GM23338 (cell line): ENCODE data around the gene RPL31. TPM values are rescaled to one million over a fixed set of nuclear protein-coding genes. Genes with fewer than 3 reads are reported as not detected.

ENCODE experiments used
- ATAC-seq: fragments of 200-7000 bp; cut with Tn5 transposase; 3 replicates; pipeline ENCODE4 v1.9.1; 2020
- DNase-seq: peaks from one replicate; pipeline ENCODE4 v3.0.0-alpha.2; 2015; ENCODE audit warnings: low spot score
- H2AFZ ChIP-seq: fragments of 200-600 bp; sonication (generic); 2 replicates; pipeline ENCODE4 v1.8.0; 2016; ENCODE audit warnings: antibody characterized with exemption, mild to moderate bottlenecking, moderate library complexity
- H3F3A ChIP-seq: fragments of 200-600 bp; sonication (generic); replicated peaks from 2 replicates; pipeline ENCODE4 v1.8.0; 2017; ENCODE audit warnings: antibody characterized with exemption, mixed run types, low read depth
- H3K27ac ChIP-seq: fragments of 200-600 bp; sonication (generic); 2 replicates; pipeline ENCODE4 v1.6.1; 2016; ENCODE audit warnings: low read depth
- H3K27me3 ChIP-seq: fragments of 200-600 bp; sonication (generic); 2 replicates; pipeline ENCODE4 v1.8.0; 2016; ENCODE audit warnings: mild to moderate bottlenecking, mixed run types, moderate library complexity; ENCODE audit not compliant: insufficient read depth
- H3K36me3 ChIP-seq: fragments of 200-600 bp; sonication (generic); 2 replicates; pipeline ENCODE4 v1.8.0; 2016; ENCODE audit warnings: mild to moderate bottlenecking; ENCODE audit not compliant: insufficient read depth
- H3K4me1 ChIP-seq: fragments of 200-600 bp; sonication (generic); 2 replicates; pipeline ENCODE4 v1.8.0; 2016; ENCODE audit warnings: mild to moderate bottlenecking, moderate library complexity; ENCODE audit not compliant: insufficient read depth
- H3K4me2 ChIP-seq: fragments of 200-600 bp; sonication (generic); 2 replicates; pipeline ENCODE4 v1.7.1; 2017; ENCODE audit warnings: mixed run types
- H3K4me3 ChIP-seq: fragments of 200-600 bp; sonication (generic); 2 replicates; pipeline ENCODE4 v1.6.1; 2016; ENCODE audit warnings: mixed run types
- H3K79me2 ChIP-seq: fragments of 200-600 bp; sonication (generic); replicated peaks from 2 replicates; pipeline ENCODE4 v1.8.0; 2017; ENCODE audit warnings: mild to moderate bottlenecking; ENCODE audit not compliant: insufficient read depth
- H3K9me2 ChIP-seq: fragments of 200-600 bp; sonication (generic); 2 replicates; pipeline ENCODE4 v1.8.0; 2017; ENCODE audit not compliant: insufficient read depth
- H4K20me1 ChIP-seq: fragments of 200-600 bp; sonication (generic); replicated peaks from 2 replicates; pipeline ENCODE4 v1.8.0; 2017; ENCODE audit warnings: mild to moderate bottlenecking; ENCODE audit not compliant: insufficient read depth
- H3K27ac Mint-ChIP-seq: 2 replicates; pipeline ENCODE4 v1.8.0; 2020; ENCODE audit warnings: inconsistent platforms, mild to moderate bottlenecking, moderate library complexity, mixed read lengths
- H3K27me3 Mint-ChIP-seq: 3 replicates; pipeline ENCODE4 v1.8.0; 2022; ENCODE audit warnings: low read depth, mild to moderate bottlenecking, moderate library complexity, mixed read lengths, inconsistent platforms; ENCODE audit not compliant: insufficient read depth, poor library complexity
- H3K36me3 Mint-ChIP-seq: 3 replicates; pipeline ENCODE4 v1.8.0; 2021; ENCODE audit warnings: low read depth, mild to moderate bottlenecking, inconsistent platforms, moderate library complexity, mixed read lengths
- H3K4me1 Mint-ChIP-seq: 3 replicates; pipeline ENCODE4 v1.8.0; 2020; ENCODE audit warnings: mild to moderate bottlenecking, inconsistent platforms, mixed read lengths
- H3K4me3 Mint-ChIP-seq: 3 replicates; pipeline ENCODE4 v1.8.0; 2021; ENCODE audit warnings: moderate library complexity, mild to moderate bottlenecking, inconsistent platforms, mixed read lengths
- H3K9me3 Mint-ChIP-seq: 3 replicates; pipeline ENCODE4 v1.8.0; 2020; ENCODE audit warnings: moderate library complexity, mild to moderate bottlenecking, inconsistent platforms, mixed read lengths
- CREB1 ChIP-seq: fragments of 250-450 bp; sonication (Bioruptor Pico); IDR thresholded peaks from 2 replicates; pipeline ENCODE4 v1.5.0; 2020; ENCODE audit warnings: low read depth, mild to moderate bottlenecking, moderate library complexity
- CTCF ChIP-seq, 2 experiments: fragments of 200-600 bp in 1 of 2; sonication (generic) in 1 of 2; conservative IDR thresholded peaks; 2 replicates each; pipeline versions ENCODE4 v1.5.1 to v1.6.1; 2016 to 2017; ENCODE audit warnings: antibody characterized with exemption in 2 of 2, low read depth in 2 of 2, mild to moderate bottlenecking in 2 of 2, moderate library complexity in 1 of 2
- NANOG ChIP-seq: IDR thresholded peaks from 2 replicates; pipeline ENCODE4 v1.6.1; 2016; ENCODE audit warnings: antibody characterized with exemption, borderline replicate concordance
- ZNF462 ChIP-seq: fragments of 250-450 bp; sonication (Bioruptor Pico); IDR thresholded peaks from 2 replicates; pipeline ENCODE4 v1.5.0; 2020; ENCODE audit warnings: mild to moderate bottlenecking, moderate library complexity
- polyA plus RNA-seq: library from polyadenylated mRNA; unstranded; fragments of >200 nt; fragmentation: Nextera tagmentation; extraction: Ambion mirVana; gene quantifications from 2 replicates; pipeline ENCODE4 v1.2.1, GENCODE V29; 2016
- total RNA-seq: library from RNA; depleted of rRNA; stranded (reverse); fragments of >200 nt; shearing (Covaris generic); gene quantifications from 2 replicates; pipeline ENCODE4 v1.2.3, GENCODE V29; 2014

RPL31 gene
- total and polyA plus RNA-seq, 2 experiments from 2014 or later, result 819 to 3,213 TPM

- Mint-ChIP-seq H3K4me3 (no peak overlapping the region), H3K36me3 (no peaks in the 10 kb centered on the region), H3K9me3 (no peaks in the 10 kb centered on the region), H3K4me1 (peaks cover 22% of the 10 kb centered on the region), H3K27me3 (no peaks in the 10 kb centered on the region), H3K27ac (no peak overlapping the region)
- no peak overlapping the region for H3K4me2 ChIP-seq
- H3K4me3 ChIP-seq, result no peak overlapping the region
- TF ChIP-seq NANOG (no peak), CTCF (conservative IDR thresholded peaks at IDR 0.05; ENCODE audit: low read depth in 2 of 2) (peak in 1 of 2 experiments; percentile 24; a peak in 2 of 4 replicates)
- H3K4me1 ChIP-seq, result peaks cover 6% of the 10 kb centered on the region; the same call in 1 of the 2 replicates
- no peaks in the 10 kb centered on the region for H4K20me1 ChIP-seq
- H3K79me2 ChIP-seq, result no peaks in the 10 kb centered on the region
- no peaks in the 10 kb centered on the region for H3K27me3 ChIP-seq
- peak; percentile 59 for ATAC-seq
- H3F3A ChIP-seq, result no peaks in the 10 kb centered on the region
- peak overlapping the region; percentile 80; the same call in 1 of the 2 replicates for H2AFZ ChIP-seq
- H3K27ac ChIP-seq, result no peak overlapping the region
- H3K36me3 ChIP-seq, result no peaks in the 10 kb centered on the region; the same call in 1 of the 2 replicates
- H3K9me2 ChIP-seq, result no peaks in the 10 kb centered on the region
- DNase-seq, result peak; percentile 40
Measured at GRCh38 chr2:100982431-100982861, 19.6 kb upstream of the RPL31 start.

- no peak overlapping the region for H3K4me2 ChIP-seq
- H3K27me3 ChIP-seq, result no peaks in the 10 kb centered on the region
- DNase-seq (no peak), ATAC-seq (peak; percentile 16; the same call in 1 of the 3 replicates)
- H2AFZ ChIP-seq, result no peak overlapping the region
- H3F3A ChIP-seq, result no peaks in the 10 kb centered on the region
- Mint-ChIP-seq H3K27me3 (no peaks in the 10 kb centered on the region), H3K36me3 (no peaks in the 10 kb centered on the region), H3K9me3 (no peaks in the 10 kb centered on the region), H3K4me3 (no peak overlapping the region), H3K27ac (no peak overlapping the region), H3K4me1 (peaks cover 22% of the 10 kb centered on the region)
- no peaks in the 10 kb centered on the region; the same call in 1 of the 2 replicates for H3K36me3 ChIP-seq
- no peak overlapping the region for H3K27ac ChIP-seq
- H3K4me3 ChIP-seq, result no peak overlapping the region
- H3K79me2 ChIP-seq, result no peaks in the 10 kb centered on the region
- no peaks in the 10 kb centered on the region for H3K9me2 ChIP-seq
- H3K4me1 ChIP-seq, result peaks cover 6% of the 10 kb centered on the region; the same call in 1 of the 2 replicates
- H4K20me1 ChIP-seq, result no peaks in the 10 kb centered on the region
- TF ChIP-seq CREB1 (CRISPR knock-in tag), result no peak
- no peak for TF ChIP-seq NANOG
- TF ChIP-seq ZNF462, result no peak
- TF ChIP-seq CTCF (conservative IDR thresholded peaks at IDR 0.05; ENCODE audit: low read depth in 2 of 2), result no peak
Measured at GRCh38 chr2:100983201-100983600, 18.9 kb upstream of the RPL31 start.
